ENCODE measurements around the gene MAML2. TPM values are rescaled to one million over a fixed set of nuclear protein-coding genes. Genes with fewer than 3 reads are reported as not detected.

MAML2 gene
- total RNA-seq, 1 experiment from 2014 or later = 2.9 TPM

DNA sequence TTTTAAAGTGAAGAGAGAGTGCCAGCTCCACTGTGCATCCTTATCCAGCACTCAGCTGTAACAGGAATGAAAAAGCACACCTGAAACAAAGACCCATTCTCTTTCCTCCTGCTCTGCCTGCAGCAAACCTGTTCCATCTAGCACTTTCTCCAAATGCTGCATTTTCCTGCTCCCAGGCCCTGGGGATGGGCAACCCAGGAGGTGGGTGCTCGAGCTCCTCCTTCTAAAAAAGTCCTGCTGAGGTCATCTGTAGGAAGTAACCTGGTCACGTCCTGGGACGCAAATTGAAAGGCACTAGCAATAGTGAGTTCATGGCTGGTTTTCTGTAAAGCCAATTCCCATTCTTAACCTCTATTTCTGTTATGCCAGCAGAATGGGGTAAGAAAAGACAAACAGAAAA lies 173.7 kb downstream of the MAML2 start:
- in situ Hi-C loops (cut with HindIII; ENCODE audit: low pct_unique_long_range_greater_than_20kb, low sequenced_read_pairs) (no loop called here), intact Hi-C loops (cut with micrococcal nuclease; ENCODE audit: unreplicated experiment) (no loop called here)
- CTCF ChIA-PET = interaction anchor here (0.5 kb wide), 1 partner anchor 175 kb away, joined by 3 read pairs; no protein-coding TSS in a partner anchor

DNA sequence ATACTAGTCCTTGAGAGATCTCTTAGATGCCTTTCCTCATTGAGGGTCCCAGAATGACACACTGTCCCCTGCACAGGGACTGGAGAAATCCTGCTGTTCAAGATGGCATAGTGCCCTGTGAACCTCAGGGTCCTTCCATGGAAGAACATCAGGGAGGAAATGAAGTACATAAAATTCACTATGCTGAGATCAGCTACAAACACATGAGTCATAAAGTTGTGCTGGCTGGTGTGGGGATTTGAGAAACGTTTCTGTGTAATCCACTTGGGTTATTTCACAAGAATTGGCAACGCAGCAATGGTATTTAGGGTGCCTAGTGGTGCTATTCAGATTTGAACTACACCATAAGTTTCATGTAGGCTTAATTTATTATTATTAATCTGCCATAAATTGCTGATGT lies 174.4 kb downstream of the MAML2 start:
- H3K27ac ChIP-seq (ENCODE audit: low read length) = no peak overlapping the region
- no peak for DNase-seq (ENCODE audit: low read depth, low spot score)
- H3K36me3 ChIP-seq (ENCODE audit: control insufficient read depth, insufficient read depth, low read length) = no peaks in the 10 kb centered on the region
- no peaks in the 10 kb centered on the region for H3K9me3 ChIP-seq (ENCODE audit: control insufficient read depth, insufficient read depth, low read depth, low read length)
- in situ Hi-C loops (cut with HindIII; ENCODE audit: low pct_unique_long_range_greater_than_20kb, low sequenced_read_pairs) = no loop called here
- H3K4me1 ChIP-seq (ENCODE audit: control insufficient read depth, insufficient read depth, low read length) = no peaks in the 10 kb centered on the region
- TF ChIP-seq POLR2AphosphoS5 (IDR thresholded peaks at IDR 0.05; ENCODE audit: low read depth, low read length) (no peak), TCF7L2 (IDR thresholded peaks at IDR 0.05; ENCODE audit: low read depth, low read length) (no peak), SIN3A (IDR thresholded peaks at IDR 0.05; ENCODE audit: borderline replicate concordance, insufficient read depth, low read depth, low read length) (no peak)
- TF ChIP-seq, protein P1, sequence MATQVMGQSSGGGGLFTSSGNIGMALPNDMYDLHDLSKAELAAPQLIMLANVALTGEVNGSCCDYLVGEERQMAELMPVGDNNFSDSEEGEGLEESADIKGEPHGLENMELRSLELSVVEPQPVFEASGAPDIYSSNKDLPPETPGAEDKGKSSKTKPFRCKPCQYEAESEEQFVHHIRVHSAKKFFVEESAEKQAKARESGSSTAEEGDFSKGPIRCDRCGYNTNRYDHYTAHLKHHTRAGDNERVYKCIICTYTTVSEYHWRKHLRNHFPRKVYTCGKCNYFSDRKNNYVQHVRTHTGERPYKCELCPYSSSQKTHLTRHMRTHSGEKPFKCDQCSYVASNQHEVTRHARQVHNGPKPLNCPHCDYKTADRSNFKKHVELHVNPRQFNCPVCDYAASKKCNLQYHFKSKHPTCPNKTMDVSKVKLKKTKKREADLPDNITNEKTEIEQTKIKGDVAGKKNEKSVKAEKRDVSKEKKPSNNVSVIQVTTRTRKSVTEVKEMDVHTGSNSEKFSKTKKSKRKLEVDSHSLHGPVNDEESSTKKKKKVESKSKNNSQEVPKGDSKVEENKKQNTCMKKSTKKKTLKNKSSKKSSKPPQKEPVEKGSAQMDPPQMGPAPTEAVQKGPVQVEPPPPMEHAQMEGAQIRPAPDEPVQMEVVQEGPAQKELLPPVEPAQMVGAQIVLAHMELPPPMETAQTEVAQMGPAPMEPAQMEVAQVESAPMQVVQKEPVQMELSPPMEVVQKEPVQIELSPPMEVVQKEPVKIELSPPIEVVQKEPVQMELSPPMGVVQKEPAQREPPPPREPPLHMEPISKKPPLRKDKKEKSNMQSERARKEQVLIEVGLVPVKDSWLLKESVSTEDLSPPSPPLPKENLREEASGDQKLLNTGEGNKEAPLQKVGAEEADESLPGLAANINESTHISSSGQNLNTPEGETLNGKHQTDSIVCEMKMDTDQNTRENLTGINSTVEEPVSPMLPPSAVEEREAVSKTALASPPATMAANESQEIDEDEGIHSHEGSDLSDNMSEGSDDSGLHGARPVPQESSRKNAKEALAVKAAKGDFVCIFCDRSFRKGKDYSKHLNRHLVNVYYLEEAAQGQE (IDR thresholded peaks at IDR 0.05; ENCODE audit: insufficient read depth in 1 of 2, low read depth in 2 of 2, low read length in 1 of 2) = no peak
- TF ChIP-seq, protein P2, sequence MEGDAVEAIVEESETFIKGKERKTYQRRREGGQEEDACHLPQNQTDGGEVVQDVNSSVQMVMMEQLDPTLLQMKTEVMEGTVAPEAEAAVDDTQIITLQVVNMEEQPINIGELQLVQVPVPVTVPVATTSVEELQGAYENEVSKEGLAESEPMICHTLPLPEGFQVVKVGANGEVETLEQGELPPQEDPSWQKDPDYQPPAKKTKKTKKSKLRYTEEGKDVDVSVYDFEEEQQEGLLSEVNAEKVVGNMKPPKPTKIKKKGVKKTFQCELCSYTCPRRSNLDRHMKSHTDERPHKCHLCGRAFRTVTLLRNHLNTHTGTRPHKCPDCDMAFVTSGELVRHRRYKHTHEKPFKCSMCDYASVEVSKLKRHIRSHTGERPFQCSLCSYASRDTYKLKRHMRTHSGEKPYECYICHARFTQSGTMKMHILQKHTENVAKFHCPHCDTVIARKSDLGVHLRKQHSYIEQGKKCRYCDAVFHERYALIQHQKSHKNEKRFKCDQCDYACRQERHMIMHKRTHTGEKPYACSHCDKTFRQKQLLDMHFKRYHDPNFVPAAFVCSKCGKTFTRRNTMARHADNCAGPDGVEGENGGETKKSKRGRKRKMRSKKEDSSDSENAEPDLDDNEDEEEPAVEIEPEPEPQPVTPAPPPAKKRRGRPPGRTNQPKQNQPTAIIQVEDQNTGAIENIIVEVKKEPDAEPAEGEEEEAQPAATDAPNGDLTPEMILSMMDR (IDR thresholded peaks at IDR 0.05) = no peak
- H3K4me3 ChIP-seq (ENCODE audit: low read depth in 2 of 2, low read length in 2 of 2) = no peak overlapping the region
- no peaks in the 10 kb centered on the region for H3K27me3 ChIP-seq (ENCODE audit: control insufficient read depth, insufficient read depth, low read length)
- intact Hi-C loops (cut with micrococcal nuclease; ENCODE audit: unreplicated experiment) = no loop called here
- BruUV-seq (replicated peaks) = no TSS peak
- CTCF ChIA-PET = interaction anchor here (0.5 kb wide), 1 partner anchor 176 kb away, joined by 3 read pairs; no protein-coding TSS in a partner anchor
- ATAC-seq = no peak
- POLR2A ChIA-PET = no interaction called here

More for the DNA sequence above, 173.7 kb downstream of the MAML2 start:
- no TSS peak for BruUV-seq (replicated peaks)
- DNase-seq (ENCODE audit: low read depth, low spot score) = no peak
- no peaks in the 10 kb centered on the region for H3K4me1 ChIP-seq (ENCODE audit: control insufficient read depth, insufficient read depth, low read length)
- H3K27ac ChIP-seq (ENCODE audit: low read length) = no peak overlapping the region
- no peak for TF ChIP-seq SIN3A (IDR thresholded peaks at IDR 0.05; ENCODE audit: borderline replicate concordance, insufficient read depth, low read depth, low read length)
- TF ChIP-seq, protein P1 (IDR thresholded peaks at IDR 0.05; ENCODE audit: insufficient read depth in 1 of 2, low read depth in 2 of 2, low read length in 1 of 2) = no peak
- TF ChIP-seq TCF7L2 (IDR thresholded peaks at IDR 0.05; ENCODE audit: low read depth, low read length) = no peak
- no peak for TF ChIP-seq POLR2AphosphoS5 (IDR thresholded peaks at IDR 0.05; ENCODE audit: low read depth, low read length)
- TF ChIP-seq, protein P2 (IDR thresholded peaks at IDR 0.05) = no peak
- ATAC-seq = no peak
- H3K36me3 ChIP-seq (ENCODE audit: control insufficient read depth, insufficient read depth, low read length) = no peaks in the 10 kb centered on the region
- POLR2A ChIA-PET = no interaction called here
- no peaks in the 10 kb centered on the region for H3K9me3 ChIP-seq (ENCODE audit: control insufficient read depth, insufficient read depth, low read depth, low read length)
- H3K4me3 ChIP-seq (ENCODE audit: low read depth in 2 of 2, low read length in 2 of 2) = no peak overlapping the region
- no peaks in the 10 kb centered on the region for H3K27me3 ChIP-seq (ENCODE audit: control insufficient read depth, insufficient read depth, low read length)

Data from Panc1 (cell line).